HepG2 (cell line): ENCODE data around the gene ACOT8. TPM values are rescaled to one million over a fixed set of nuclear protein-coding genes. Genes with fewer than 3 reads are reported as not detected.
A peak's percentile ranks its signal among the peaks of the same experiment; 100 is the strongest.

ENCODE experiments used
- DMAP1 ChIP-seq: IDR thresholded peaks from 2 replicates; pipeline ENCODE4 v1.6.1; 2016
- EEA1 ChIP-seq: sonication (generic); formaldehyde crosslinking; IDR thresholded peaks from 2 replicates; pipeline ENCODE4 v1.5.1; 2020; ENCODE audit warnings: mild to moderate bottlenecking, missing genetic modification reagents, borderline replicate concordance
- ETV5 ChIP-seq: IDR thresholded peaks from 2 replicates; pipeline ENCODE4 v1.6.1; 2018; ENCODE audit warnings: missing biosample characterization, missing genetic modification reagents, inconsistent platforms, borderline replicate concordance
- FOSL2 ChIP-seq: sonication (generic); formaldehyde crosslinking; IDR thresholded peaks from 2 replicates; pipeline ENCODE4 v1.4.0; 2020; ENCODE audit warnings: missing genetic modification reagents
- MEIS2 ChIP-seq: sonication (generic); formaldehyde crosslinking; IDR thresholded peaks from 2 replicates; pipeline ENCODE4 v1.9.0; 2021; ENCODE audit warnings: mild to moderate bottlenecking, missing genetic modification reagents
- NFKB2 ChIP-seq: sonication (generic); formaldehyde crosslinking; IDR thresholded peaks from 2 replicates; pipeline ENCODE4 v1.4.0; 2020; ENCODE audit warnings: missing genetic modification reagents, borderline replicate concordance
- YEATS2 ChIP-seq: sonication (generic); formaldehyde crosslinking; IDR thresholded peaks from 2 replicates; pipeline ENCODE4 v1.4.0; 2020; ENCODE audit warnings: missing genetic modification reagents, borderline replicate concordance
- ZKSCAN1 ChIP-seq: fragments of 150-350 bp; IDR thresholded peaks from 2 replicates; pipeline ENCODE4 v1.6.1; 2014; ENCODE audit warnings: low read length
- ZNF253 ChIP-seq: sonication (generic); formaldehyde crosslinking; IDR thresholded peaks from 2 replicates; pipeline ENCODE4 v1.8.0; 2022; ENCODE audit warnings: mild to moderate bottlenecking, missing genetic modification reagents, borderline replicate concordance
- ZNF354B ChIP-seq: sonication (generic); formaldehyde crosslinking; IDR thresholded peaks from 2 replicates; pipeline ENCODE4 v1.8.0; 2022; ENCODE audit warnings: mild to moderate bottlenecking, missing genetic modification reagents
- ZNF547 ChIP-seq: sonication (generic); formaldehyde crosslinking; IDR thresholded peaks from 2 replicates; pipeline ENCODE4 v1.5.1; 2020; ENCODE audit warnings: mild to moderate bottlenecking, missing genetic modification reagents
- ZNF724P ChIP-seq: sonication (generic); formaldehyde crosslinking; IDR thresholded peaks from 2 replicates; pipeline ENCODE4 v1.8.0; 2022; ENCODE audit warnings: missing genetic modification reagents, borderline replicate concordance
- polyA plus RNA-seq, 8 experiments: library from polyadenylated mRNA; depleted of rRNA in 3 of 8; stranded (reverse) in 7 of 8; unstranded in 1 of 8; fragments of >200 nt; fragmentation: Illumina TruSeq in 4 of 8; extraction: Trizol in 4 of 8; gene quantifications; 2 replicates each; pipeline versions ENCODE4 v1.2.1 to v1.2.3, GENCODE V29; 2011 to 2016; ENCODE audit warnings: low read depth in 4 of 8, missing spikeins in 1 of 8, mixed read lengths in 1 of 8; ENCODE audit not compliant: insufficient read depth in 1 of 8
- total RNA-seq, 5 experiments: library from RNA; depleted of rRNA; stranded (reverse); fragments of >200 nt; fragmentation: Illumina TruSeq; extraction: Trizol; gene quantifications; 2 replicates each; pipeline ENCODE4 v1.2.3, GENCODE V29; 2016; ENCODE audit warnings: low read depth in 1 of 5
- TF ChIP-seq, protein P1 (sequence below): sonication (generic); formaldehyde crosslinking; IDR thresholded peaks from 2 replicates; pipeline ENCODE4 v1.5.0; 2020; ENCODE audit warnings: mild to moderate bottlenecking, missing genetic modification reagents, borderline replicate concordance
- TF ChIP-seq, protein P2 (sequence below): sonication (generic); formaldehyde crosslinking; IDR thresholded peaks from 2 replicates; pipeline ENCODE4 v1.8.1; 2023; ENCODE audit warnings: missing genetic modification reagents, inconsistent platforms, borderline replicate concordance
- TF ChIP-seq, protein P3 (sequence below): IDR thresholded peaks from 2 replicates; pipeline ENCODE4 v1.6.1; 2012; ENCODE audit warnings: inconsistent platforms
- TF ChIP-seq, protein P4 (sequence below): sonication (generic); formaldehyde crosslinking; IDR thresholded peaks from 2 replicates; pipeline ENCODE4 v1.4.0; 2020; ENCODE audit warnings: missing genetic modification reagents
- TF ChIP-seq, protein P5 (sequence below): IDR thresholded peaks from 2 replicates; pipeline ENCODE4 v1.6.1; 2018; ENCODE audit warnings: missing genetic modification reagents, mild to moderate bottlenecking, missing compliant biosample characterization
- TF ChIP-seq, protein P6 (sequence below): sonication (generic); formaldehyde crosslinking; IDR thresholded peaks from 2 replicates; pipeline ENCODE4 v1.8.0; 2022; ENCODE audit warnings: missing genetic modification reagents, mild to moderate bottlenecking, borderline replicate concordance

The ACOT8 gene
- total and polyA plus RNA-seq, 2 of the 13 experiments (the other 11 are each of a cell fraction or from before 2014, with no cell fraction given) = 31.4 to 45.5 TPM

DNA sequence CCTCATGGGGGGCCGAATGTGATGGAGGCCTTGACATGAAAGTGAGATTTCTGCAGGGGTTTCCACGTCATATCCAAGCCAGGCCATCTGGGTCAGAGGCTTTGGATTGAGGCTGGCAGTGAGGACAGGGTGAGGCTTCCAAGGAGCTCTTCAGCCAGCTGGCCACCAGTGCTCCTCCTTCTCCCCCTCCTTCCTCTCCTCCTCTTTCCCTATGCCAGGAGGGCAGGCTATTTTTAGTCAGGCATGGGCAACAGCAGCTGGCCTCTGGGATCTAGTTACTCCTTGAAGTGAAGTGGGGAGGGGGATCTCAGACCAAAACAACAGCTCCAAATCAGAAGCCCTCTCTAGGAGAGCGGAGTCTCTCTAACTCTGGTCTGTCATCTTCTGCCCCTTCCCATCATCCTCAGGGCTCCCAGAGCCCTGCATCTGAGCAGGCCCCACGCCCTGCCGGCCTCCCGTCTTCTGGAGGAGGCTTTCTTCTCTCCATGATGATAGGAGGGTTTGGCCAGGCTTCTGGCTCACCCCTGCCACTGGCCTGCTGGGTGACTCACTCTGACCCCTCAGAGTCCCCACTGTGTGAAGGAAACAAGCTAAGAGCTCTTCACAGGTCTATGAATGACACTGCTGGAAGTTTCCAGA lies 30.7 kb downstream of the ACOT8 start (continued):
- TF ChIP-seq, protein P1, sequence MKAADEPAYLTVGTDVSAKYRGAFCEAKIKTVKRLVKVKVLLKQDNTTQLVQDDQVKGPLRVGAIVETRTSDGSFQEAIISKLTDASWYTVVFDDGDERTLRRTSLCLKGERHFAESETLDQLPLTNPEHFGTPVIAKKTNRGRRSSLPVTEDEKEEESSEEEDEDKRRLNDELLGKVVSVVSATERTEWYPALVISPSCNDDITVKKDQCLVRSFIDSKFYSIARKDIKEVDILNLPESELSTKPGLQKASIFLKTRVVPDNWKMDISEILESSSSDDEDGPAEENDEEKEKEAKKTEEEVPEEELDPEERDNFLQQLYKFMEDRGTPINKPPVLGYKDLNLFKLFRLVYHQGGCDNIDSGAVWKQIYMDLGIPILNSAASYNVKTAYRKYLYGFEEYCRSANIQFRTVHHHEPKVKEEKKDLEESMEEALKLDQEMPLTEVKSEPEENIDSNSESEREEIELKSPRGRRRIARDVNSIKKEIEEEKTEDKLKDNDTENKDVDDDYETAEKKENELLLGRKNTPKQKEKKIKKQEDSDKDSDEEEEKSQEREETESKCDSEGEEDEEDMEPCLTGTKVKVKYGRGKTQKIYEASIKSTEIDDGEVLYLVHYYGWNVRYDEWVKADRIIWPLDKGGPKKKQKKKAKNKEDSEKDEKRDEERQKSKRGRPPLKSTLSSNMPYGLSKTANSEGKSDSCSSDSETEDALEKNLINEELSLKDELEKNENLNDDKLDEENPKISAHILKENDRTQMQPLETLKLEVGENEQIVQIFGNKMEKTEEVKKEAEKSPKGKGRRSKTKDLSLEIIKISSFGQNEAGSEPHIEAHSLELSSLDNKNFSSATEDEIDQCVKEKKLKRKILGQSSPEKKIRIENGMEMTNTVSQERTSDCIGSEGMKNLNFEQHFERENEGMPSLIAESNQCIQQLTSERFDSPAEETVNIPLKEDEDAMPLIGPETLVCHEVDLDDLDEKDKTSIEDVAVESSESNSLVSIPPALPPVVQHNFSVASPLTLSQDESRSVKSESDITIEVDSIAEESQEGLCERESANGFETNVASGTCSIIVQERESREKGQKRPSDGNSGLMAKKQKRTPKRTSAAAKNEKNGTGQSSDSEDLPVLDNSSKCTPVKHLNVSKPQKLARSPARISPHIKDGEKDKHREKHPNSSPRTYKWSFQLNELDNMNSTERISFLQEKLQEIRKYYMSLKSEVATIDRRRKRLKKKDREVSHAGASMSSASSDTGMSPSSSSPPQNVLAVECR (CRISPR knock-in tag) = 0 out of 2 replicates have a peak, but pooled peaks have one; percentile 2
- TF ChIP-seq, protein P2, sequence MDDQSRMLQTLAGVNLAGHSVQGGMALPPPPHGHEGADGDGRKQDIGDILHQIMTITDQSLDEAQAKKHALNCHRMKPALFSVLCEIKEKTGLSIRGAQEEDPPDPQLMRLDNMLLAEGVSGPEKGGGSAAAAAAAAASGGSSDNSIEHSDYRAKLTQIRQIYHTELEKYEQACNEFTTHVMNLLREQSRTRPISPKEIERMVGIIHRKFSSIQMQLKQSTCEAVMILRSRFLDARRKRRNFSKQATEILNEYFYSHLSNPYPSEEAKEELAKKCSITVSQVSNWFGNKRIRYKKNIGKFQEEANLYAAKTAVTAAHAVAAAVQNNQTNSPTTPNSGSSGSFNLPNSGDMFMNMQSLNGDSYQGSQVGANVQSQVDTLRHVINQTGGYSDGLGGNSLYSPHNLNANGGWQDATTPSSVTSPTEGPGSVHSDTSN (CRISPR knock-in tag) = no peak
- TF ChIP-seq NFKB2 = peak; percentile 87; the same call in 1 of the 2 replicates
- TF ChIP-seq ZNF253 (CRISPR knock-in tag) = no peak
- TF ChIP-seq, protein P3, sequence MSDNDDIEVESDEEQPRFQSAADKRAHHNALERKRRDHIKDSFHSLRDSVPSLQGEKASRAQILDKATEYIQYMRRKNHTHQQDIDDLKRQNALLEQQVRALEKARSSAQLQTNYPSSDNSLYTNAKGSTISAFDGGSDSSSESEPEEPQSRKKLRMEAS = 0 out of 2 replicates have a peak, but pooled peaks have one; percentile 10
- peak; percentile 50; the same call in 1 of the 2 replicates for TF ChIP-seq YEATS2 (CRISPR knock-in tag)
- 0 out of 2 replicates have a peak, but pooled peaks have one; percentile 20 for TF ChIP-seq MEIS2 (CRISPR knock-in tag)
- TF ChIP-seq, protein P4, sequence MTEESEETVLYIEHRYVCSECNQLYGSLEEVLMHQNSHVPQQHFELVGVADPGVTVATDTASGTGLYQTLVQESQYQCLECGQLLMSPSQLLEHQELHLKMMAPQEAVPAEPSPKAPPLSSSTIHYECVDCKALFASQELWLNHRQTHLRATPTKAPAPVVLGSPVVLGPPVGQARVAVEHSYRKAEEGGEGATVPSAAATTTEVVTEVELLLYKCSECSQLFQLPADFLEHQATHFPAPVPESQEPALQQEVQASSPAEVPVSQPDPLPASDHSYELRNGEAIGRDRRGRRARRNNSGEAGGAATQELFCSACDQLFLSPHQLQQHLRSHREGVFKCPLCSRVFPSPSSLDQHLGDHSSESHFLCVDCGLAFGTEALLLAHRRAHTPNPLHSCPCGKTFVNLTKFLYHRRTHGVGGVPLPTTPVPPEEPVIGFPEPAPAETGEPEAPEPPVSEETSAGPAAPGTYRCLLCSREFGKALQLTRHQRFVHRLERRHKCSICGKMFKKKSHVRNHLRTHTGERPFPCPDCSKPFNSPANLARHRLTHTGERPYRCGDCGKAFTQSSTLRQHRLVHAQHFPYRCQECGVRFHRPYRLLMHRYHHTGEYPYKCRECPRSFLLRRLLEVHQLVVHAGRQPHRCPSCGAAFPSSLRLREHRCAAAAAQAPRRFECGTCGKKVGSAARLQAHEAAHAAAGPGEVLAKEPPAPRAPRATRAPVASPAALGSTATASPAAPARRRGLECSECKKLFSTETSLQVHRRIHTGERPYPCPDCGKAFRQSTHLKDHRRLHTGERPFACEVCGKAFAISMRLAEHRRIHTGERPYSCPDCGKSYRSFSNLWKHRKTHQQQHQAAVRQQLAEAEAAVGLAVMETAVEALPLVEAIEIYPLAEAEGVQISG = 0 out of 2 replicates have a peak, but pooled peaks have one; percentile 35
- TF ChIP-seq ZNF354B = no peak
- peak; percentile 58 for TF ChIP-seq FOSL2
- TF ChIP-seq ETV5 (CRISPR knock-in tag) = peak; percentile 25; the same call in 1 of the 2 replicates
- TF ChIP-seq ZKSCAN1 = peak; percentile 73; the same call in 1 of the 2 replicates
- TF ChIP-seq, protein P5, sequence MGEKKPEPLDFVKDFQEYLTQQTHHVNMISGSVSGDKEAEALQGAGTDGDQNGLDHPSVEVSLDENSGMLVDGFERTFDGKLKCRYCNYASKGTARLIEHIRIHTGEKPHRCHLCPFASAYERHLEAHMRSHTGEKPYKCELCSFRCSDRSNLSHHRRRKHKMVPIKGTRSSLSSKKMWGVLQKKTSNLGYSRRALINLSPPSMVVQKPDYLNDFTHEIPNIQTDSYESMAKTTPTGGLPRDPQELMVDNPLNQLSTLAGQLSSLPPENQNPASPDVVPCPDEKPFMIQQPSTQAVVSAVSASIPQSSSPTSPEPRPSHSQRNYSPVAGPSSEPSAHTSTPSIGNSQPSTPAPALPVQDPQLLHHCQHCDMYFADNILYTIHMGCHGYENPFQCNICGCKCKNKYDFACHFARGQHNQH = peak; percentile 40; the same call in 1 of the 2 replicates
- TF ChIP-seq ZNF547 (CRISPR knock-in tag) = 0 out of 2 replicates have a peak, but pooled peaks have one; percentile 18
- TF ChIP-seq ZNF724P (CRISPR knock-in tag) = no peak
- TF ChIP-seq EEA1 (CRISPR knock-in tag) = peak; percentile 75; the same call in 1 of the 2 replicates
- TF ChIP-seq, protein P6, sequence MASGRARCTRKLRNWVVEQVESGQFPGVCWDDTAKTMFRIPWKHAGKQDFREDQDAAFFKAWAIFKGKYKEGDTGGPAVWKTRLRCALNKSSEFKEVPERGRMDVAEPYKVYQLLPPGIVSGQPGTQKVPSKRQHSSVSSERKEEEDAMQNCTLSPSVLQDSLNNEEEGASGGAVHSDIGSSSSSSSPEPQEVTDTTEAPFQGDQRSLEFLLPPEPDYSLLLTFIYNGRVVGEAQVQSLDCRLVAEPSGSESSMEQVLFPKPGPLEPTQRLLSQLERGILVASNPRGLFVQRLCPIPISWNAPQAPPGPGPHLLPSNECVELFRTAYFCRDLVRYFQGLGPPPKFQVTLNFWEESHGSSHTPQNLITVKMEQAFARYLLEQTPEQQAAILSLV = 0 out of 2 replicates have a peak, but pooled peaks have one; percentile 45
- 0 out of 2 replicates have a peak, but pooled peaks have one; percentile 39 for TF ChIP-seq DMAP1 (CRISPR knock-in tag)
